NCI-H2196 (cell line): Measurements from ENCODE around the gene FKBP7.
"Not testable (repeated sequence)": the region's sequence is repeated elsewhere in the genome, so short reads cannot be mapped to it uniquely, and the experiment has no call there.

ENCODE experiments used
- DNase-seq: peaks from one replicate; lab custom pipeline; 2025; ENCODE audit not compliant: unreplicated experiment; lab: John Stamatoyannopoulos, UW

Gene FKBP7, protein sequence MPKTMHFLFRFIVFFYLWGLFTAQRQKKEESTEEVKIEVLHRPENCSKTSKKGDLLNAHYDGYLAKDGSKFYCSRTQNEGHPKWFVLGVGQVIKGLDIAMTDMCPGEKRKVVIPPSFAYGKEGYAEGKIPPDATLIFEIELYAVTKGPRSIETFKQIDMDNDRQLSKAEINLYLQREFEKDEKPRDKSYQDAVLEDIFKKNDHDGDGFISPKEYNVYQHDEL

DNA sequence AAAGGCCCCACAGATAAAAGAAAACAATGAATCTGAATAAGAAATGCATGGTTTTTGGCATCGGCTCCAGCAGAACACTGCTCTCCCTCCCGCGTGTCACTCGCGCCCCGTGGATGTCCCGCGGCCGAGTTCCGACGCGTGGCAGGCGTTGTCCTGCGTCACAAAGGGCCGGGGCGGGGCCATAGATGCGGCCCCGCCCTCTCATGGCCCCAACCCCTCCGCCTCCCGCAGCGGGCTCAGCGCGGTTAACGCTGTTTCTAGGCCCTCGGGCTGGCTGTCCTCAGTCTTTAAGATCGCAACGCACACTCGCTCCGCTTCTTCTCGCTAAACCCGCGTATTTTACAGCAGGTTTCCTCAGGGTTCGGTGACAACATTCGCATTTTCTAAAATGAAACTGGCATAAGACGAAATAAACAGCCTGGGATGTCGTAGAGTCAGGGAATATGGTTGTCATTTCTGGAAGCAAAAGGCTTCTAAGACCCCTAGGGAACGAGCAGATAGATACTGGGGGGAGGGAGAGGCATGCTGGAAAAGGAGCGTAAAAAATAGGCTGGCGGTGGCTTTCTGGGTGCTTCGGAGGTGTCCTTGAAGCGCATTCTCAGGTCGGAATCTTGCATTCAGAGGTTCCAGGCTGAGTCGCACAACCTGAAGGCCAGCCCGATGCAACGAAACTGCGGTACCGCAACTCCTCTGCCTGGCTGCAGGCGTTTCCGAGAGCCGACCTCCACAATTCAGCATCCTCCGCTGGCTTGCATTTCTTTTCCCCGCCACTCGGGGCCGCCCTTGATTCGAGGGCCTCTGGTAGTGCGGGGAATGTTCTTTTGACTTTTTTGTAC, at the start of gene FKBP7:
FKBP7 (minus strand) TSS at position 162 of the 836 bp plus-strand sequence; CDS start at position 61, 101 bp downstream.
- peak; percentile 81 for DNase-seq

DNA sequence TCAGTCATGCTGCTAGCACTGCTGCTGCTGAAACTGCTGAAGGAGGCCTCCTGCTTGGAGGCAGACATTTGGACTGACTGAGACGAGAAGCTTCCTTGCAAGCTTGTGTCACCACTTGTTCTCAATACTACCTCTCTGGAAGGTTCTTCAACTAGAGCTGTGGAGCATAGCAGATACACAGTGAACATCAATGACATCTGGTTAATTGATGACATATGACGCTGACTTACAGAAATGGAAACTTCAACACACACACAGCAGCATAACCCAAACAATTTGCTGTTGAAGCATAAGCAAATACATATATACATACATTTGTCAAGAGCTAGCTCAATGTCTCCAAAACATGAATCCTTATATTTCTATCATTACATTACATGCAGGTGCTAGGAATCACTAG, 49.2 kb upstream of the FKBP7 start:
- no peak for DNase-seq

DNA sequence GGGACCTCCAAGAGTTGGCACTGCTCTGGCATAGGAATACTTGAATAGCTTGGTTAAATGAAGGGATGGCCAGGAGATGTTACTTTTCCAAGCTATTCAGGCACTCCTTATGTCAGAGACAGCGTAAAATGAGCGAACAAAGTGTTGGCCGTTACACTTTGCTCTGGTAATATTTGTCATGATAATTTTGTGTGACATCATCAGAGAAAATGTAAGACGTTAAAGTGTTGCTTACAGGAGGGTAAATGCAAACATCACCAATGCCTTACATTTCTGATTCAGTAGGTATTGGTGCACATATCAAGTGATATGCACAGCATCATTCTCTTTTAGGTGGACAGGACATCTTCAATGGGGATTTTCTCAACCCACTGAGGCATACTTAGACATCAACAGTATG, 47.9 kb upstream of the FKBP7 start:
- no peak for DNase-seq

DNA sequence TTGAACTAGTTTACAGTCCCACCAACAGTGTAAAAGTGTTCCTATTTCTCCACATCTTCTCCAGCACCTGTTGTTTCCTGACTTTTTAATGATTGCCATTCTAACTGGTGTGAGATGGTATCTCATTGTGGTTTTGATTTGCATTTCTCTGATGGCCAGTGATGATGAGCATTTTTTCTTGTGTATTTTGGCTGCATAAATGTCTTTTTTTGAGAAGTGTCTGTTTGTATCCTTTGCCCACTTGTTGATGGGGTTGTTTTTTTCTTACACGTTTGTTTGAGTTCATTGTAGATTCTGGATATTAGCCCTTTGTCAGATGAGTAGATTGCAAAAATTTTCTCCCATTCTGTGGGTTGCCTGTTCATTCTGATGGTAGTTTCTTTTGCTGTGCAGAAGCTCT, 47.1 kb upstream of the FKBP7 start:
- not testable (repeated sequence) for DNase-seq

DNA sequence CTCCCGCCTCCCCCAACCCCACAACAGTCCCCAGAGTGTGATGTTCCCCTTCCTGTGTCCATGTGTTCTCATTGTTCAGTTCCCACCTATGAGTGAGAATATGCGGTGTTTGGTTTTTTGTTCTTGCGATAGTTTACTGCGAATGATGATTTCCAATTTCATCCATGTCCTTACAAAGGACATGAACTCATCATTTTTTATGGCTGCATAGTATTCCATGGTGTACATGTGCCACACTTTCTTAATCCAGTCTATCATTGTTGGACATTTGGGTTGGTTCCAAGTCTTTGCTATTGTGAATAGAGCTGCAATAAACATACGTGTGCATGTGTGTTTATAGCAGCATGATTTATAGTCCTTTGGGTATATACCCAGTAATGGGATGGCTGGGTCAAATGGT, 46.6 kb upstream of the FKBP7 start:
- not testable (repeated sequence) for DNase-seq

DNA sequence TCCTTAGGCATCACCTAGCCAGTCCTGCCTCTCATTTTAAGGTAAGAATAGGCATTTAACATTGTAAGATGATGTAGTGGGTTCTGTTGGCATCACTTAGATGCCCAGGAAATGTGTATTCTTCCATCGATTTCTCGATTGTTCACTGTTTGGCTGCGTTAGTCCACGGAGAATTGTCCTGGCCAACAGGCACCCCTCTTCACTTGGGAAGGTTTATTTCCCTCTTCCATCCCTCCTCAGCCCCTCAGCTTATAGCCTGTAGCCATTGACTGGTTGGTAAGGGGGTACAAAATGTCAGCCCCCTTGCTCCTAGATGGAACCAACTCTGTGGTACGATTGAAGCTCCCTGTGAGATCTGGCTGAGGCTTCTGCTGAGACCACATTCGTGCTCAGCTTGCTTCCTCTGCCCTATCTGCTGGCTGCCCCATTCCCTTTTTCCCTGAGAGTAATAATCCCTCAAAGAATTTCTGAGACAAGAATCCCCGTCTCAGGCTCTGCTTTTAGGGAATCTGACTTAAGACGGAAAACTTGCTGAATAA, 45.3 kb upstream of the FKBP7 start:
- DNase-seq, result no peak

DNA sequence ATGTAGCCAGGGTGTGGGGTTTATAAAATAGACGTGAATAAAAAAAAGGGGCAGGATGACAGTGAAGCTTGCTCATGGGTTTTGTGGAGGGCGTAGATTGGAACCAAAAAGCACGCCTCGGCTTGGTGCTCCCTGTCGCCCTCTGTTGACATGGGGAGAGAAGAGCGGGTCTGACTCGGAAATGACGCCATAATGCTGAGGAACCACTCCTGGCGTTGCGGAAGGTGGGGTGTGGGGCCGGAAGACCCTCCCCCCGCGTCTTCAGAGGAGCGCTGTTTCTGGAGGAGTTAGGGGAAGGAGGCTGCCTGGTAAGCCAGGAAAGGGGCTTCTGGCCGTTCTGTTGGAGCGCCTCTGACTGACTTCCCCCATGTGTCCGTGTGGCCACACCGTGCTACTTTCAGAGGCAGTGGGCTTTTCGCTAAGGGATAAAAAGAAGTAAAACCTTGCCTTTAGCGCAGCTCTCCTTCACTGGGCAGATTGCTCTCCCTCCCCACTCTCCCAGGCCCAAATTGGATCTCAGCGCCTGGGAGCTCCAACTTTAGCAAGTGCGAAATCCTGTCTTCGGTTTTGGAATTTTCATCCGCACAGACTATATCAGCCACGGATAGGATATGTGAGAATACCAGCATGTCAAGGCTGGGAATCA, 44.7 kb upstream of the FKBP7 start:
- peak; percentile 70 for DNase-seq

DNA sequence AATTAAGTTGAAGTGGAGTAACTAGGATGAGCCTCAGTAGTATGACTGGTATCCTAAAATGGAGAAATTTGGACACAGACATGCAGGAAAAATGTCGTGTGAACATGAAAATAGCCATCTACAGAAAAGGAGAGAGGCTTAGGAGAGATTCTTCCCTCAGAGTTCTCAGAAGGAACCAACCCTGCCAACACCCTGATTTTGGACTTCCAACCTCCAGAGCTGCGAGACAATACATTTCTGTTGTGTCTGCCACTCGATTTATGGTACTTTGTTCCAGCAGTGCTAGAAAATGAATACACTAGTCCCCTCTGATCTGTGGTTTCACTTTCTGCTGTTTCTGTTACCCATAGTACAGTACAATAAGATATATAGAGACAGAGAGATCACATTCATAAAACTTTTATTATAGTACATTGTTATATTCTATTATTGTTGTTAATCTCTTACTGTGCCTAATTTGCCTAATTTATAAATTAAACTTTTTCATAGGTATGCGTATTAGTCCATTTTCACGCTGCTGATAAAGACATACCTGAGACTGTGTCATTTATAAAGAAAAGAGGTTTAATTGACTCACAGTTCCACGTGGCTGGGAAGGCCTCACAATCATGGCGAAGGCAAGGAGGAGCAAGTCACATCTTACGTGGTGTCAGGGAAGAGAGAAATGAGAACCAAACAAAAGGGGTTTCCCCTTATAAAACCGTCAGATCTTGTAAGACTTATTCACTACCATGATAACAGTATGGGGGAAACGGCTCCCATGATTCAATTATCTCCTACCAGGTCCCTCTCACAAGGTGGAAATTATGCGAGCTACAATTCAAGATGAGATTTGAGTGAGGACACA, 43.1 kb upstream of the FKBP7 start:
- no peak for DNase-seq

DNA sequence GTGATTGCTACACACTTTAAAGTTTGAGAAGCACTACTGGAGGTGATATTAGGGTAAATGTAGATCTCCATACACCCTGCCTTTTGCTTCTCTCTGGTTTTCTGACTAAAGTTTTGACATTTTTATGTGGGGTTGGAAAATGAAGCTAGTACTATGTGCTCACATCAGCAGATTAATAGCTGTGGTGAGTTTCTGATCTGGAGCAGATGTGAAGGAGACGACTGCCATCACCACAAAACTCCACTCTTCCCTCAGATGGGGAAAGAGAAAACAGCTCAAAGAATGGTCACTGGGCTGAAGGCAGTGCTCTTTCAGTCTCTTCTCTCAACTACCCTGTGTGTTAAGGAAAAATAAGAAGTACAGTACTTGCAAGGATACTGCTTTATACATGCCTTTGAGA, 39.1 kb upstream of the FKBP7 start:
- no peak for DNase-seq

DNA sequence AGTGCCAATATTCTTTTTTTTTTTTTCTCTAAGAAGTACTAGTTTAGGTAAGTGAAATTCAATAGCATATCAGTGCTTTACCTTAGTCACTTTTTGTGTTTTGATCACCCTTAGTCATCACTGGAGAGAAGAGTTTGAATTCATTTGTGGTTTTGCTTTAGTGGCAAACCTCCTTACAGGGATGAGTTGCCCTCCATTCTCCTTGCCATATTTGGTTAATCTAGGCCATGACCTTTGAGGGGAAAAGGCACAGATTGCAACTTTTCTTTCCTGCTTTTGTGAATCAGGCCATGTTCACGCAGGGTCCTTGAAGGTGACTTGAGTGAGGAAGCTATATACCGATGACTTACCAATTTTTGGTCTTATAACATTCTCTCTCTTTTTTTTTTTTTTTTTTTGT, 36.3 kb upstream of the FKBP7 start:
- DNase-seq, result no peak

DNA sequence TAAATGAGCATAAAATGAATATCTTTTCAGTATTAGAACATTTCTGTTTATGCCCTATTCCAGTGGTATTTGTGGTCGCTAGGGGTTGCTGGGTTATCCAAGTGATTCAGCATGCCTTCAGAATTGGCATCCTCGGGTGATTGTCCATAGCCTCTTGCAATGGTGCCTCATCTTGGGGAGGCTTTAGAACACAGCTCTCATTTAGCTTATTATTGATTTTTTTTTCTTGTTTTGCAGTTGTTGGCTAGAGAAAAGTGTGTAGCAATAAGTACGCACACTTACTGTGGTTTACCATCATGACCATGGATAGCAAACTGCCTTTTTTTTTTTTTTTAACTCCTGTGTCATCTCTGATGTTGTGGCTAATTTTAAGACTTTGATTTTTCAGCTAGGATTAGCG, 35.5 kb upstream of the FKBP7 start:
- DNase-seq, result no peak

DNA sequence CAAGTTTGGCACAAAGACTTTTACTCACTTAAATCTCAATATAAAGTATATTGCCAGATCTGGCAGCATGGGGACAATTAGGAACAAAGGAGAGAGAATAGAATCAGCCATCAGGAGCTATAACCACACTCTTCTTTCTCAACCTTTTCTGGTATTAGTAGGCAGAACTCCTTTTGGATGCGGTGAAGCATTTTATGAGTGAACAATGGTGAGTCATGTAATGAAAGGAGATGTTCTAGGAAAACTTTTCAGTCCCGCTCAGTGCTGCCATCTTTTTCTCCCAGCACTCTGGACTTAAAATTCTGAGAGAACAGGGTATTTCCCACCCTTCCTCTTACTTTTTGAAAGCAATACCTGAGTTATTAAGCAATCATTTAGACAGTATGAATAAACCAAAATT, 34.1 kb upstream of the FKBP7 start:
- no peak for DNase-seq

DNA sequence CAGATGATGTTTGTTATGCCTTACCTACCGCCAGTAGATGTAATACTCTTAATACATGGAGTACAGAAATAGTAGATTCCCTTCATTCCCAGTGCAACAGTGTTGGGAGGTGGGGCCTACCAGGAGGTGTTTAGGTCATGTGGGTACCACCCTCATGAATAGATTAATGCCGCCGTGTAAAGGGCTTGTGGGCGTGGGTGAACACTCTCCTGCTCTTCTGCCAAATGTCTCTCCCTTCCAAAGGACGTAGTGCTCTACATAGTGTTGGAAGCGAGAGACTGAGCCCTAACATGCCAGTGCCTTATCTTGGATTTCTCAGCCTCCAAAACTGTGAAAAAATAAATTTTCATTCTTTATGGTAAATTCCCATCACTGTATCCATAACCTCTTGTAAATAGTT, 32.0 kb upstream of the FKBP7 start:
- DNase-seq, result no peak

DNA sequence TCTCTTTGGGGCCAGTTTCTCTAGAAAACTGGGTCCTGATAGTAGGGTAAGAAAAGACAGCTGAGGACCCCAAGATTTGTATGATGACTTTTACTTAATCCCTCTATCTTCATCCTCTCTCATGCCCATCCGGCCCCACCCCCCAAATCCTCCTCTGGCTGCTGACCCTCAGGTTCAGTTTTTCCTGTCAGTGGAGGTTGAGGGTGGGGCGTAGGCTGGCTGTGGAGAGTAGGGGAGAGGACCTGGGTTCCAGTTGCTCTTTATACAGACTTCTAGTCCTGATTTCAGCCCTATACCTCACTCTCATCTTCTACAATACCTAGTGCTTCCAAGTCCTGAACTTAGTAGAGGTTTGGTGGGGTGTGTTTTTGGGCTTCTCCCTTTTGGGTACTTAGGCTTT, 30.2 kb upstream of the FKBP7 start:
- DNase-seq, result no peak

DNA sequence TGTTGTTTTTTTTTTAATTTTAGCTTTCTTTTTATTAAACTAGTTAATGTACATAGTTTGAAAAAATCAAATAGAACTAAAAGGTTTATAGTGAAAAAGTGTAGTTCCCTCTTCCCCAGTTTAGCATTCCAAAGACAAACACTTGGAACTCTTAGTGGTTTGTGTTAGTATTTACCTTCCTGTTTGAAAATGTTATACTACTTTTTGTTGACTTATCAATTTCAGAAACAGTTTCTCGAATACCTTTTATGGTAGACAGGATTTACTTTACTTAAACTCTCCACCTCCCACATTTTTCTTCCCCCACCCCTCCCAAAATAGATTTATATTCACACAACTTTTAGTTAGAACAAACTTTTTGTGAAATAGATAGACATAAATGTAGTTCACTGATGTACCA, 28.5 kb upstream of the FKBP7 start:
- no peak for DNase-seq

DNA sequence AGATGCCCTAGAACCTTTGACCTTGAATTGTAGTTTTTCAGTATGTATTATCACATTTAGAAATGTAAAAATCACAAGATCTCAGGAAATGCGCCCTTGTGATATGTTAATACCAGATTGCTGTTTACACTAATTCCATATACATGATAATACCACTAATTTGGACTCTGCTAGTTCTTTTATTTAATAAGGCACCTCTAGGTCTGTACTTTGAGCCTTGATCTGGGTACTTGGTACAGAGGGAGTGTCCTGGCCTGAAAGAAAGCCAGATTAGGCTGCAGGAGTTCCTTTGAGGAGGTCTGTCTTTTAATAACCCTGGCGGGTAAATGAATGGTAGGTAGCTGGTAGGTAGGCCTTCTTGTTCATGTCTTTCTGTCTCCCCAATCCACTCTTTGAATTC, 28.1 kb upstream of the FKBP7 start:
- DNase-seq, result no peak

DNA sequence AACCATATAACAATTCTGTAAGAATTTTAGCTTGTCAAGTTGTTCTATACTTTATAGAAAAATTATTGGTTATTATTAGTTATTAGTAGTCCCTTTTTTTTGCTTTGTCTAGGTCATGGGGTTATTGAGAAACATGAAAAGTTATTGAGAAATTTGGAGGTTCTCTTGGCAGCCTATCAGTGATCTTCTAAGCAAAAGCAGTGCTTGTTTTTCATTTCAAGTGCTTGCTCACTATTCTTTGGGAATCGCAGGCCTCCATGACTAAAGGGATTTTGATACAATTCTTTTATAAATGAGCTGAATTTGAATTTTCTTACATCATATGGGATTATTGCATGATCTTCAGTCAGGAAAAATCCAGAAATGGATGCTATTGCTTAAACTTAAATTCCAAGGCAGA, 27.7 kb upstream of the FKBP7 start:
- DNase-seq, result no peak

DNA sequence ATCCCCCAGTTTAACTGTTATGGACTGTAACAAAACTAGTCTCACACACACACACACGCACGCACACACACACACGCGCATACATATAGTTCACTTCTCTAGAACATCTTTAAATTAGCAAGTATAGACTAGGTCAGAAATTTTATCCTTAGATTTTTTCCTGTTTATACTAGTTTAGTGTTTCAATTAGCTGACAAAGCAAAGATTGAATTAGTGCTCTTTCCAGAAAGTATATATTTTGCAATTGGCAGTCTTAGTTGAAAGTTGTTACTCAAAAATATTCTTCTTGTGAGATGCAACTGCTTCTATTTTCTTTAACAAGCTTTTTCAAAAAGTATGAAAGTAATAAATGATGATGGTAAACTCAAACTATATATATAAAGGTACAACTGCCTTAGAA, 24.4 kb upstream of the FKBP7 start:
- no peak for DNase-seq

DNA sequence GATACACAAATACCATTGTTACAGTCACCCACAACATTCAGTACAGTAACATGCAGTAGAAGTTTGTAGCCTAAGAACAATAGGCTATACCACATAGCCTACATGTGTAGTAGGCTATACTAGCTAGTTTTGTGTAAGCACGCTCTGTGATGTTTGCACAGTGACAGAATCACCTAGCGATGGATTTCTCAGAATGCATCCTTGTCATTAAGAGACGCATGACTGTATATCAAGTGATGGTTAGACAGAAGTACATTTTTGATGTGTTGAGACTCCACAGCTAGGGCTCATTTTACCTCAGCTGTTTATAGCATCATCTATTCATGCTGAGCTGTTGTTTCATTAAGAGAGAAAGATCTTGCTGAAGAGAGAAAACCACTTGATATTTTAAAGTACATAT, 21.2 kb upstream of the FKBP7 start:
- DNase-seq, result no peak

DNA sequence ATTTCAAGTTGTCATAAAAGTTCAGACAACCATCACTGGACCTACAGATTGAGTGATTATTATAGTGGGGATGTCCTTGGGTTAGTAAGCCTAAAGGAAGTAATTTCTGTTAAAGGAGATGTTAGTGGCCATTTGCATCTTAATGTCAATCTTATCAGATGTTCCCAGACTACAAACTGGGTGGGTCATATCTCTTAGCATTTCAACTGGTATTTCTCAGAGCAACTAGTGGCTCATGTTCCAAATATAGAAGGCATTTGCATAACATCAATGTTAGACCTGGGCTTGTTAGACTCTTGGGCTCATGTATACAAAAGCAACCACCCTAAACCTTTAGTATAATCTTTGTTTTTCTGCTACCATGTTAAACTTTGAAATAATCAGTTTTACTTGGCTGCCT, 19.7 kb upstream of the FKBP7 start:
- no peak for DNase-seq

DNA sequence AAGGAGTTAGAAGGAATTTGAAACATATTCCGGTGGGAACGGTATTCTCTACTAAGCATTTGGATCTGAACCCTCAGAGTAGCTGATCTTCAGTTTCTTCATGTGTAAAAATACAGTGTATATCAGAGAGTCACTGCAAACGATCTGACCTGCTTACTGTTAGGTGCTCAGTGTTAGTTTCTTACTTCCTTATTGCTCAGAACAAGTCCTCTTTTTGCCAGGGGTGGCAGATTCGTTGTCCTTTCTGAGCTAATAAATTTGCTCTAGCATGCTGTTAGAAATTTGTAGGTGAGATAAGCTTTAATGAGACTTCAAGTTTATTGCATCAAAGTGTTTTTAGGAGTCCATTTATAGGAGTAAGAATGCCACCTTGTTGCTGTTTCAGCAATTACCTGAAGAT, 17.6 kb upstream of the FKBP7 start:
- no peak for DNase-seq
